Forelimb muscle (tissue), 1 donor: ENCODE measurements around the gene ZNF557. TPM values are rescaled to one million over a fixed set of nuclear protein-coding genes. Genes with fewer than 3 reads are reported as not detected.
"Not testable (repeated sequence)": the region's sequence is repeated elsewhere in the genome, so short reads cannot be mapped to it uniquely, and the experiment has no call there.

Source experiments
- DNase-seq: peaks from one replicate; pipeline ENCODE4 v3.0.0-alpha.2; 2013; ENCODE audit warnings: low read depth
- polyA plus RNA-seq: library from polyadenylated mRNA; unstranded; fragments of 120-200 nt; gene quantifications from one replicate; pipeline ENCODE4 v1.2.1, GENCODE V29; 2013; ENCODE audit not compliant: insufficient read length

ZNF557 gene
- 4.9 TPM for polyA plus RNA-seq

DNA sequence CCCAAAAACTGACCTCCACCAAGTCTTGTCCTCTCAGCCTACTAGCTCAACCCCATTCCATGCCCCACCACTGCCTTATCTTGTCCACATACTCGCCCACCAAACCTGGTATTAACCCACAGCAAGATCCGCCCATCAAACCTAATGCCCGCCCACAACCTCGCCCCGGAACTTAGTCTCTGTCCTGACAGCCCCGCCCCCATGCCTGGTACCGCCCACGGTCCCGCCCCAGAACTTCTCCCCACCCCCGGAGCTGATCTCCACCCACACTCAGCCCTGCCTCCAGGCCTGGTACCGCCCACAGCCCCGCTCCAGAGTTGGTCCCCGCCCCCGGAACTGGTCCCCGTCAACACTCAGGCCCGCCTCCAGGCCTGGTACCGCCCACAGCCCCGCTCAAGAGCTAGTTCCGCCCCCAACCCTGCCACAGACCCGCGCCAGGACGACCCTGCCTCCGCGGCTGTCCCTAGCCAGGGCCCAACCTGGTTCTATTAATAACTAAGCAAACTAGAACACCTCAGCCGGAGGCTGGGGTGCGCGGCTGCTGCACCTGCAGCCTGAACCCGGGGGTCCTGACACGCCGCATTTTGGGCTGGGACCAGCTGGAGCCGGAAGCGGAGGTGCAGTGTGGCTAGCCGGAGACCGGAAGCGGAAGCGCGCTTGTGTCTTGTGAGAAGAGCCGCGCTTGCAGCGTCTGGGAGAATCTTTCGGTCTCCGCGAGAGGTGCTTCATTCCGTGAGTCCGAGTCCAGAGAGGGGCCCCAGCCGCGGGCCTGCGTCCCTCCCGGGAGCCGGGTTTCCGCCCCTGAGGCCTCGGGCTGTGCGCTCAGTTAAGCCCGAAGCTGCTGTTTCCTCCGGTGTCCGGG, at the start of gene ZNF557:
Gene ZNF557, plus strand, starts transcription at position 662 of the 862 bp plus-strand sequence. CDS start 5,372 bp downstream, outside the sequence.
- DNase-seq = peak; percentile 80

DNA sequence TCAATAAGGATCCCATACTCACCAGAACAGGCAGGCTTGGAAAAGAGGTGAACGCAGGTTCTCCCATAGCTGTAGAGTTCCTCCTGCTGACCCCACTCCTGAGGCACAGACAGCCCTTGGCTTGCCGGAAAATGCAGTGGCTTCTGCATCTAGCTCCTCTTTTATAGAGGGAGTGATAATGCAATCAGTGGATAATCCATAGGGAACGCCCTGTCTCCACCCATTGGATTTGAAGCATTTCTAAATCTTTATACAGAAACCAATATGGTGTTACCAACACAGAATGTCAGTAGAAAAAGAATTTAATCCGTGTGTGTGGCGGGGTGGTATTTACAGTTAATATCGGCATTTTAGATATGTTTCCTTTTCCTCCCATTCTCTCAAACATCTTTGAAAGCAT, 48.2 kb upstream of the ZNF557 start, which contains the start of gene MBD3L2B:
Gene MBD3L2B, minus strand, starts transcription at position 101 of the 400 bp plus-strand sequence. Its CDS starts 34 bp downstream, at position 67.
- DNase-seq = not testable (repeated sequence)

DNA sequence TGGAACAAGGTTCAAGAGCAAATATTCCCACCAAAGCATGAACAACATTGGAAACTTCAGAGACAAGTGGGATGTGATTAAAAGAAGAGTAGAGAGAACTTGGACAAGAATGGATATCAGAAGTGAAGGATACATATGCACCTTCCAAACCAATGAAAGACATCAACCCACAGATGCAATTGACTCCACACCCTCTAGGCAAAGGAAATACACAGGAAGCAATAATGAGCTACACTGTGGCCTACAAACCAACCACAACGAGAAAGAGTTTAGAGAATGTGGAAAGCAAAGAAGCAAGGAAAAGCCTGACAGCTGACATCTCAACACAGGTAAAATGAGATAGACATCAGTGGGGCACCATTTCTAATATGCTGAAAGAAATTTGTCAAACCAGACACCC, 40.7 kb upstream of the ZNF557 start:
- DNase-seq = not testable (repeated sequence)

DNA sequence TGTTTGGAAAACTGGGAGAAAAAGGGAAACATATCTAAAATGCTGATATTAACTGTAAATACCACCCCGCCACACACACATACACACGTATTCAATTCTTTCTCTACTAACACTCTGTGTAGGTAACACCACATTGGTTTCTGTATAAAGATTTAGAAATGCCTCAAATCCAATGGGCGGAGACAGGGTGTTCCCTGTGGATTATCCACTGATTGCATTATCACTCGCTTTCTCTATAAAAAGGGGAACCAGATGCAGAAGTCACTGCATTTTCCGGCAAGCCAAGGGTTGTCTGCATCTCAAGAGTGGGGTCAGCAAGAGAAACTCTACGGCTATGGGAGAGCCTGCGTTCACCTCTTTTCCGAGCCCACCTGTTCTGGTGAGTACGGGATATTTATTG, 39.2 kb upstream of the ZNF557 start, which contains the start of gene MBD3L5:
Gene MBD3L5, plus strand, starts transcription at position 301 of the 400 bp plus-strand sequence. Its CDS starts 34 bp downstream, at position 335.
- not testable (repeated sequence) for DNase-seq

- not testable (repeated sequence) for DNase-seq
Measured at GRCh38 chr19:7040079-7040478, 29.4 kb upstream of the ZNF557 start, which contains the start of gene MBD3L4. MBD3L4 (minus strand) TSS chr19:7040179; CDS start chr19:7040144, 35 bp downstream.

GRCh38 chr19:7041563-7041962, 27.9 kb upstream of the ZNF557 start:
- not testable (repeated sequence) for DNase-seq

GRCh38 chr19:7049021-7049420, 20.5 kb upstream of the ZNF557 start, which contains the start of gene MBD3L2:
MBD3L2 (plus strand) TSS chr19:7049321; CDS start chr19:7049374, 53 bp downstream.
- DNase-seq = not testable (repeated sequence)

- DNase-seq = not testable (repeated sequence)
Measured at GRCh38 chr19:7051421-7051820, 18.1 kb upstream of the ZNF557 start.

DNA sequence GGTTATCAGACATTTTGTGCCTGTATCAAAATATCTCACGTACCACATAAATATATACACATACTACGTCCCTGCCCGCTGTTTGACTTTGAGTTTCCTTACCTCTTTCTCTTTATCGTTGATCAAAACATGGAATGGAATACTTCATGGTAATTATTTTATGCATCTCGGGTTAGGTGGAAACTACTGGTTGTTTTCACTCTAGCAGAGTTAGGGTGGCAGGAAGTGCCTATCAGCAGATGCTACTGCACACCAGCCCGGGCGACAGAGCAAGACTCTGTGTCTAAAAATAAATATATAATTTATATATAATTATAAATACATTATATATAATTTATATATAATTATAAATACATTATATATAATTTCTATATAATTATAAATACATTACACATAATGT, 16.6 kb upstream of the ZNF557 start:
- not testable (repeated sequence) for DNase-seq

DNA sequence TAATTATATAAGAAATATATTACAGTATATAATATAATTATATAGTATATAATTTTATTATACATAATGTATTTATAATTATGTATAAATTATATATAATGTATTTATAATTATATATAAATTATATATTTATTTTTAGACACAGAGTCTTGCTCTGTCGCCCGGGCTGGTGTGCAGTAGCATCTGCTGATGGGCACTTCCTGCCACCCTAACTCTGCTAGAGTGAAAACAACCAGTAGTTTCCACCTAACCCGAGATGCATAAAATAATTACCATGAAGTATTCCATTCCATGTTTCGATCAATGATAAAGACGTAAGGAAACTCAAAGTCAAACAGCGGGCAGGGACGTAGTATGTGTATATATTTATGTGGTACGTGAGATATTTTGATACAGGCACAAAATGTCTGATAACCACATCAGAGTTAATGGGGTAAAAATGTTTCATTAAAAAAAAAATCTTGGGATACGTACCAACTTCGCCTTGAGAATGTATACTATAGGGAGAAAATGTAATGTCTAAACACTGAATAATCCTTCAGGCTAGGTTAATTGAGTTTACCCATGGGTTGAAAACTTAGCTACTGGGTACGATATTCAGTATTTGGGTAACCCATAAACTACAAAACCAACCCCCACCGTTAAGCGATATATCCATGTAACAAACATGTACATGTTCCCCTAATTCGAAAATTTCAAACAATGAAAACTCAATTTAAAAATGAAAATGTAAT, 14.7 kb upstream of the ZNF557 start:
- not testable (repeated sequence) for DNase-seq

DNA sequence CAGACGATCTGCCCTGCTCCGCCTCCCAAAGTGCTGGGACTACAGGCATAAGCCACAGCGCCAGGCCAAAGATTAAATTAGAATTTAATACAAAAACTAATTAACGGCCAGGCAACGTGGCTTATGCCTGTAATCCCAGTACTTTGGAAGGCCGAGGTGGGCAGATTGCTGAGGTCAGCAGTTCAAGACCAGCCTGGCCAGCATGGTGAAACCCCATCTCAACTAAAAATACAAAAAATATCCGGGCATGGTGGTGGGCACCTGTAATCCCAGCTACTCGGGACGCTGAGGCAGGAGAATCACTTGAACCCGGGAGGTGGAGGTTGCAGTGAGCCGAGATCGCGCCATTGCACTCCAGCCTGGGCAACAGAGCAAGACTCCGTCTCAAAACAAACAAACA, 13.8 kb upstream of the ZNF557 start:
- DNase-seq = not testable (repeated sequence)

DNA sequence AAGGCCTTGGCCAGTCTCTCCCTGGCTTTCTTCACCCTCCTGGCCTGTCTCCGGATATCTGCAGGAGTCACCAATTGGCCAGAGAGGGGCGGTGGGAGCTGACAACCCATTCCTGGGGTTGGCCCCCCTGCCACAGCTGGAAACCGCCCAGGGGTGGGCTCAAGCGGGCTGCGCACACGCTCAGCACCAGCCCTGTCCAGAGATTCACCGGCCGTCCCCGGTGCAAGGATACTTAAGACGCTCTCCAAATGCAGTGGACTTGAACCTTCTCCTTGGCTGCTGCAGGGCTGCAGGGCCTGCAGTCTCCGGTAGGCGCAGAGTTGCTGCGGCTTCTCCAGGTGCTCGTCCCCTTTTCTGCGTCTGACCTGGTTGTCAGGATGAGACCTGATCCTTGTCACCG, 13.1 kb upstream of the ZNF557 start:
- not testable (repeated sequence) for DNase-seq

DNA sequence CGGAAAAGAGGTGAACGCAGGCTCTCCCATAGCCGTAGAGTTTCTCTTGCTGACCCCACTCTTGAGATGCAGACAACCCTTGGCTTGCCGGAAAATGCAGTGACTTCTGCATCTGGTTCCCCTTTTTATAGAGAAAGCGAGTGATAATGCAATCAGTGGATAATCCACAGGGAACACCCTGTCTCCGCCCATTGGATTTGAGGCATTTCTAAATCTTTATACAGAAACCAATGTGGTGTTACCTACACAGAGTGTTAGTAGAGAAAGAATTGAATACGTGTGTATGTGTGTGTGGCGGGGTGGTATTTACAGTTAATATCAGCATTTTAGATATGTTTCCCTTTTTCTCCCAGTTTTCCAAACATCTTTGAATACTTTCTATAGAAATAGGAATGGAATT, 10.9 kb upstream of the ZNF557 start, which contains the start of gene MBD3L3:
Gene MBD3L3, minus strand, starts transcription at position 101 of the 400 bp plus-strand sequence. Its CDS starts 71 bp downstream, at position 30.
- DNase-seq = not testable (repeated sequence)

DNA sequence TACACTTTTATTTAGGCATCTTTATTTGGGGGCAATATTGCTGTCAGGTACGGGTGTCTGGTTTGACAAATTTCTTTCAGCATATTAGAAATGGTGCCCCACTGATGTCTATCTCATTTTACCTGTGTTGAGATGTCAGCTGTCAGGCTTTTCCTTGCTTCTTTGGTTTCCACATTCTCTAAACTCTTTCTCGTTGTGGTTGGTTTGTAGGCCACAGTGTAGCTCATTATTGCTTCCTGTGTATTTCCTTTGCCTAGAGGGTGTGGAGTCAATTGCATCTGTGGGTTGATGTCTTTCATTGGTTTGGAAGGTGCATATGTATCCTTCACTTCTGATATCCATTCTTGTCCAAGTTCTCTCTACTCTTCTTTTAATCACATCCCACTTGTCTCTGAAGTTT, 9.5 kb upstream of the ZNF557 start:
- not testable (repeated sequence) for DNase-seq

GRCh38 chr19:7063339-7063738, 6.2 kb upstream of the ZNF557 start:
- DNase-seq = no peak

DNA sequence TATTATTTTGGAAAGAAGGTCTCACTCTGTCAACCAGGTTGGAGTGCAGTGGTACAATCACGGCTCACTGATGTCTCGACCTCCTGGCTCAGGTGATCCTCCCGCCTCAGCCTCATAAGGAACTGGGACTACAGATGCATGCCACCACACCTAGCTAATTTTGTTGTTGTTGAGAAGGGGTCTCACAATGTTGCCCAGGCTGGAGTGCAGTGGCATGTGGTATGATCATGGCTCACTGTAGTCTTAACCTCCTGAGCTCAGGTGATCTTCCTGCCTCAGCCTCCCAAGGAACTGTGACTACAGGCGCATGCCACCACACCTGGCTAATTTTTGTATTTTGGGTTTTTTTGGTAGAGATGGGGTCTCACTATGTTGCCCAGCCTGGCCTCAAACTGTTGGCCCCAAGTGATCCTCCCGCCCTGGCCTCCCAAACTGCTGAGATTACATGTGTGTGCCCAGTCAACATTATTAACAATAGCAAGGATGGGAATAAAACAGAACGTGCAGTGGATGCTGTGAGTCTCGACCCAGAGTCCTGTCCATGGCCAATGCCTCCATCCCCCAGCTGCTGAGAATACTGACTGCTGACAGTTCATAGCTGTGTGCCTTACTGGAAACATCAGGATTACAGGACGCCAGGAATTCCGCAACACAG, 5.6 kb upstream of the ZNF557 start:
- no peak for DNase-seq

DNA sequence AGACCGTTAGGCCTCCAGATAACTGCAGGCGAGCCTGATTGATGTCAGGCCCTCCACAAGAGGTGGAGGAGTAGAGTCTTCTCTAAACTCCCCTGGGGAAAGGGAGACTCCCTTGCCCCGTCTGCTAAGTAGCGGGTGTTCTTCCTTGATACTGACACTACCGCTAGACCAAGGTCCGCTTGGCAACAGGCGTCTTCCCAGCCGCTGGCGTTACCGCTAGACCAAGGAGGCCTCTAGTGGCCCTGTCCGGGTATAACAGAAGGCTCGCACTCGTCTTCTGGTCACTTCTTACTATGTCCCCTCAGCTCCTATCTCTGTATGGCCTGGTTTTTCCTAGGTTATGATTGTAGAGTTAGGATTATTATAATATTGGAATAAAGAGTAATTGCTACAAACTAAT, 2.4 kb upstream of the ZNF557 start:
- not testable (repeated sequence) for DNase-seq

- DNase-seq = no peak
Measured at GRCh38 chr19:7067716-7068115, 1.8 kb upstream of the ZNF557 start.

- no peak for DNase-seq
Measured at GRCh38 chr19:7068599-7068998, 904 bp upstream of the ZNF557 start.

DNA sequence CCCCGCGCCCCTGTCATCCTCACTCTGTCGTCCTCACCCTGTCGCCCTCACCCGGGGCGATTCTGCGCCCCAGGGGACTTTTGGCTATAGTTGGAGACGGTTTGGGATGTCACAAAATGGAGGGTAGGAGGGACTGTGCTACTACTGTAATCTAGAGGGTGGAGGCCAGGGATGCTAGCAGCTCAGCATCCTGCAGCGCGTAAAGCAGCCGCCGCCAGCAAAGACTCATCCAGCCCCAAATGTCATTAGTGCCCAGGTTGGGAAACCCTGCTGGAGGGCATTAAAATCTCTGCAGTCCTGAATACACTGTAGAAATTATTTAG, 362 bp downstream of the ZNF557 start:
- DNase-seq = no peak

DNA sequence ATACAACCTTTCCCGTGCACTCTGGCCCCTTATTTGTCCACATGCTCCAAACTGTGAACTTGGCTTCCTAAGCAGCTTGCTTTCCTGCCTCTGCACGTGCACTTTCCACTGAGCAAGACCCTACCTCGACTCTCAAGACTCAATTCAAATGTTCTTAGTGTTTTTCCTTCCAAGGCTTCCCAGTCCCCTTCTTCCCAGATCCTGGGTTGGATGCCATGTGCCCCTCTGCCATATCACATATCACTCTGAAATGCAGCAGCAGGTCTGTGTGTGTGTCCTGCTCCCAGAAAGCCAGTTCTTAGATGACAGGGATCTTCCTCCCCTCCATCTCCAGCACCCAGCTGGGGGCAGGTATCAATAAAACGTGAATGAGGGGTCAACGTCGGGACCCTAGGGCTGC, 3.0 kb downstream of the ZNF557 start:
- DNase-seq = no peak
